ENCODE results near the gene MAMLD1.

MAMLD1 gene

GRCh38 chrX:150540965-150541364 lies 177.8 kb downstream of the MAMLD1 start:
- DNase-seq: no peak

- no peak for DNase-seq
These were observed 179.7 kb downstream of the MAMLD1 start for GRCh38 chrX:150542846-150543229.

DNA sequence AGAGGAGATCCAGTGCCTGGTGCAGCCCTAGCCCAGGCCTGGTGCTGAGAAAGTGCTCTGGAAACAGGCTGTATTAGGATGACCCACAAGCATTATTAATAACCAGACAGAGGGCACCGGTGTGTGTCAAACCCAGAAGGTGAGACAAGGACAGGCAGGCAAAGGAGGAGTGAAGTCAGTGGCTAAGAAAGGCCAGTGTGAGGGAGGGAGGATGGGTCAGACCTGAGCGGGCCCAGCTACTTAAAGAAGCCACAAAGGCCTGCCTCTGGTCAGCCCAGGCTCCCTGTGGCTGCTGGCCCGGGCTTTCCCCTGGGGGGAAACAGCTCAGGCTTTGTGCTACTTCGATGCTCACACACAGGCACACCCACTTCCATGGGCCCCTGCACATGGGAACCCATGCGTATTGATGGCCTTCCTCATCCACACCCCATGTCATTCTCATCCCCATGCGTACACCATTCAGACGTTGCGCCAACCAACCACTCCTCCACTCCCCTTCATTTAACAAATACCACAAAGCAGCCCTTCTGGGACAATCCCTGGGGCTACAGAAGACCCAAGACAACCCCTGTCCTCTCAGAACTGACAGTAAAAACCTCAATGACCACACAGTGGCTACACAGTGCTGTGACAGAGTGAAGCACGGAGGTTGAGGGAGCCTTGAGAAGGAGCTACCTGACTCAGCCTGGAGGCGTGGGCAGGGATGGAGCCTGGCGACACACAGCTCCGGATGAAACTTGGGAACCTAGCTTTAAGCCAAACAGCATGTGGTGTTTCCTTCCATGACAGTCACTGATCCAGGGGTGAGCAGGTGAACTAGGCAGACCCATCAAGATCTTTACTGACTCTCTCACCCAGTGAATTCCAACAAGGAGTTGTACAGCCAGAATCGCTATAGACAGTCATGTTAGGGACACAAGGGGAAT lies 180.4 kb downstream of the MAMLD1 start:
- DNase-seq: no peak

DNA sequence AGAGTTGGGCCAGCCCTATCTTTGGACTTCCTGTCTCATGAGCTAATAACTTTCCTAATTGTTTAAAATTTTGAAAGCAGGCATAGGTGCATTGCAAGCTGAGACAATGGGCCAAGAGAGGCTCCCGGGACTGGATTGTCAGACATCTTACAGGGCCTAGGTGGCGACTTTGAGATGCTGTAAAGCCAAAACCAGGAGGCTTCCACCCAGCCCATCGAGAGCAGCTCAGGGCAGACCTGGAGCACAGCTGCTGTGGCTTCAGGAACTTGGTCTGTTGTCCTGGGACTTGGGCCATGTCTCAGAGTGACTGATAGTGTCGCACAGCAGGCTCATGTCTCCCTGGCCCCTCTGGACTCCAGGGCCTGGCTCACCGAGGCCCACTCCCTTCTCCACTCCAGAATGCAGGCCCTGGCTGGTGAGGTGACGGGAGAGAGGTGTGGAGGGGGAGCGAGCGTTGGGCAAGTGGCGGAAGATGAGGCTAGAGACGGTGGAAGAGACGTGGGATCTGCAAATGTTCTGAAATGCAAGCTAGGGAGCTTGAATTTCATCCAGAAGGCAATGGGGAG lies 181.2 kb downstream of the MAMLD1 start:
- DNase-seq: peak; percentile 6

GRCh38 chrX:150544835-150545770 lies 182.0 kb downstream of the MAMLD1 start:
- DNase-seq: no peak

GRCh38 chrX:150546711-150547153 lies 183.6 kb downstream of the MAMLD1 start:
- no peak for DNase-seq

GRCh38 chrX:150547375-150548115 lies 184.4 kb downstream of the MAMLD1 start:
- peak; percentile 37 for DNase-seq

DNA sequence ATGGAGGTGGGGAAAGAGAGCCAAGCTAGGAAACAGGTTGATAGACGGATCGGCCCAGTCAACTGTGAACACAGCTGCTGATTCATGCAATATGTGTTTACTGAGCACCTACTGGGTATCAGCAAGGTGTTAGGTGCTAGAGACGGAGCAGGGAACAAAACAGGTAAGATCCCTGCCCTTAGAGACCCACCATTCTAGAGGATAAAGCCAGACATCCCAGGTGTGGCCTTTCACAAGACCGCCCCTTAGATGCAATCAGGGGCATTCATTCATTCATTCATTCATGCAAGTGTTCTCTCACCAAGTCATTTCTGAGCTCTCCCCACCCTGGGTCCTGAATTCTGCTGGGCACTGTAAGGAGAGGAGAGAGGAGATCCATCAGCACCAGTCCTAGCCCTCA lies 185.1 kb downstream of the MAMLD1 start:
- DNase-seq: no peak

GRCh38 chrX:150548684-150549083 lies 185.6 kb downstream of the MAMLD1 start:
- peak; percentile 9 for DNase-seq

- no peak for DNase-seq
These were observed 188.8 kb downstream of the MAMLD1 start for GRCh38 chrX:150551963-150552362.

DNA sequence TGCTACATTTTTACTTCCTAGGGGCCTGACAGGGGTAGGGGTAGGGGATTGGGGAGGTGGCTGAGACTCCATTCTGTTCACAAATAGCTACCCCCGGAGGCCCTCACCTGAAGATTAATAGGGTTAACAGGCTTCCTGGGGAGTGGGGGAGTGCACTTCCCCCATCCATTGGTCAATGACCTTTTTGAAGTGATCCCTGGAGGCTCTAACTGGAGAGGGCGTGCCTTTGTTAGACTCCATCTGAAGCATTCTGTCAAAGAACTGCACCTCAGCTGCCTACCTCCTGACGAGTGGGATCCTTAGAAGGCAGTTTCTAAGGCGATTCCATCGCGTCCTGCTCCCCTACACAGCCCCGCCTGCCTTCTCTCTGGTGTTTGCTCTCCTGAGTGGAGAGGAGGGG lies 195.3 kb downstream of the MAMLD1 start:
- no peak for DNase-seq

Measured in fibroblast of skin of abdomen (primary cell).